H9 (cell line): ENCODE measurements around the gene SLCO2A1. TPM values are rescaled to one million over a fixed set of nuclear protein-coding genes. Genes with fewer than 3 reads are reported as not detected.

Experiments
- DNase-seq: peaks from one replicate; pipeline ENCODE4 v3.0.0-alpha.2; 2017
- H2AFZ ChIP-seq: one replicate; pipeline ENCODE4 v1.6.1; 2013; ENCODE audit warnings: mild to moderate bottlenecking, low read length, control low read depth, moderate library complexity
- H2AK5ac ChIP-seq: 2 replicates; pipeline ENCODE4 v1.6.1; 2013; ENCODE audit warnings: low read length, control low read depth, mixed read lengths; ENCODE audit not compliant: insufficient read length
- H2BK120ac ChIP-seq: one replicate; pipeline ENCODE4 v1.6.1; 2013; ENCODE audit warnings: low read depth, mild to moderate bottlenecking, low read length, control low read depth, inconsistent platforms; ENCODE audit not compliant: poor library complexity, severe bottlenecking
- H2BK12ac ChIP-seq: 2 replicates; pipeline ENCODE4 v1.6.1; 2013; ENCODE audit warnings: low read length, control low read depth, mixed read lengths, low read depth; ENCODE audit not compliant: insufficient read length
- H2BK15ac ChIP-seq: 2 replicates; pipeline ENCODE4 v1.6.1; 2013; ENCODE audit warnings: low read depth, low read length, control low read depth
- H2BK20ac ChIP-seq: one replicate; pipeline ENCODE4 v1.6.1; 2013; ENCODE audit warnings: low read depth, mild to moderate bottlenecking, low read length, control low read depth, inconsistent platforms; ENCODE audit not compliant: poor library complexity, severe bottlenecking
- H2BK5ac ChIP-seq: 2 replicates; pipeline ENCODE4 v1.6.1; 2013; ENCODE audit warnings: low read length, control low read depth, mixed read lengths; ENCODE audit not compliant: insufficient read length
- H3K14ac ChIP-seq: 2 replicates; pipeline ENCODE4 v1.6.1; 2013; ENCODE audit warnings: low read length, control low read depth; ENCODE audit not compliant: insufficient read depth
- H3K18ac ChIP-seq: 2 replicates; pipeline ENCODE4 v1.6.1; 2013; ENCODE audit warnings: low read depth, mild to moderate bottlenecking, mixed read lengths, low read length, control low read depth; ENCODE audit not compliant: insufficient read length
- H3K23ac ChIP-seq: 2 replicates; pipeline ENCODE4 v1.6.1; 2013; ENCODE audit warnings: low read length, control low read depth, mixed read lengths, low read depth; ENCODE audit not compliant: insufficient read length
- H3K23me2 ChIP-seq: 2 replicates; pipeline ENCODE4 v1.6.1; 2013; ENCODE audit warnings: low read depth, mild to moderate bottlenecking, mixed read lengths, low read length, control low read depth; ENCODE audit not compliant: insufficient read length, poor library complexity, severe bottlenecking
- H3K27ac ChIP-seq: 2 replicates; pipeline ENCODE4 v1.5.1; 2013; ENCODE audit warnings: low read length, control low read depth, mixed read lengths, low read depth; ENCODE audit not compliant: insufficient read length
- H3K27me3 ChIP-seq: 2 replicates; pipeline ENCODE4 v1.6.1; 2013; ENCODE audit warnings: low read length, control low read depth, inconsistent platforms; ENCODE audit not compliant: insufficient read depth
- H3K4ac ChIP-seq: 2 replicates; pipeline ENCODE4 v1.6.1; 2013; ENCODE audit warnings: low read depth, mild to moderate bottlenecking, control low read depth, inconsistent platforms, low read length, moderate library complexity
- H3K4me1 ChIP-seq: 2 replicates; pipeline ENCODE4 v1.6.1; 2013; ENCODE audit warnings: low read length, control low read depth, inconsistent platforms; ENCODE audit not compliant: insufficient read depth
- H3K4me2 ChIP-seq: 2 replicates; pipeline ENCODE4 v1.6.1; 2013; ENCODE audit warnings: low read length, control low read depth, mixed read lengths; ENCODE audit not compliant: insufficient read length, insufficient read depth
- H3K56ac ChIP-seq: 2 replicates; pipeline ENCODE4 v1.6.1; 2013; ENCODE audit warnings: low read depth, mild to moderate bottlenecking, mixed read lengths, low read length, control low read depth; ENCODE audit not compliant: insufficient read length
- H3K79me1 ChIP-seq: 2 replicates; pipeline ENCODE4 v1.6.1; 2013; ENCODE audit warnings: low read depth, mild to moderate bottlenecking, moderate library complexity, low read length, control low read depth, inconsistent platforms; ENCODE audit not compliant: insufficient read depth, poor library complexity, severe bottlenecking
- H3K79me2 ChIP-seq: 2 replicates; pipeline ENCODE4 v1.6.1; 2013; ENCODE audit warnings: low read length, control low read depth, inconsistent platforms; ENCODE audit not compliant: insufficient read depth
- H3K9ac ChIP-seq: 2 replicates; pipeline ENCODE4 v1.6.1; 2013; ENCODE audit warnings: low read length, control low read depth, mixed read lengths; ENCODE audit not compliant: insufficient read length; ENCODE audit errors: extremely low read depth
- H3K9me3 ChIP-seq: one replicate; pipeline ENCODE4 v1.6.1; 2013; ENCODE audit warnings: low read depth, low read length, inconsistent platforms; ENCODE audit not compliant: control insufficient read depth
- H3T11ph ChIP-seq: one replicate; pipeline ENCODE4 v1.6.1; 2013; ENCODE audit warnings: mild to moderate bottlenecking, low read length, control low read depth, inconsistent platforms
- H4K20me1 ChIP-seq: one replicate; pipeline ENCODE4 v1.6.1; 2013; ENCODE audit not compliant: control insufficient read depth, insufficient read length, insufficient read depth
- H4K5ac ChIP-seq: 2 replicates; pipeline ENCODE4 v1.6.1; 2013; ENCODE audit warnings: low read depth, mild to moderate bottlenecking, mixed read lengths, low read length, control low read depth; ENCODE audit not compliant: insufficient read length
- H4K8ac ChIP-seq: replicated peaks from 2 replicates; pipeline ENCODE4 v1.6.1; 2013; ENCODE audit warnings: low read length, control low read depth, mixed read lengths, low read depth; ENCODE audit not compliant: insufficient read length
- H4K91ac ChIP-seq: 2 replicates; pipeline ENCODE4 v1.6.1; 2013; ENCODE audit warnings: low read depth, mild to moderate bottlenecking, moderate library complexity, mixed read lengths, low read length, control low read depth; ENCODE audit not compliant: insufficient read length
- H3K27ac Mint-ChIP-seq, 3 experiments: 2 replicates in 2 of 3; 3 replicates in 1 of 3; pipeline ENCODE4 v1.8.0; 2020 to 2021; ENCODE audit warnings: mixed read lengths in 3 of 3, mild to moderate bottlenecking in 1 of 3, moderate library complexity in 1 of 3
- H3K27me3 Mint-ChIP-seq: 2 replicates; pipeline ENCODE4 v1.8.0; 2021; ENCODE audit warnings: low read depth, mild to moderate bottlenecking, moderate library complexity, mixed read lengths
- H3K36me3 Mint-ChIP-seq, 3 experiments: 2 replicates in 2 of 3; 3 replicates in 1 of 3; pipeline ENCODE4 v1.8.0; 2020 to 2021; ENCODE audit warnings: low read depth in 3 of 3, mixed read lengths in 3 of 3; ENCODE audit not compliant: insufficient read depth in 1 of 3
- H3K4me1 Mint-ChIP-seq, 2 experiments: 2 replicates each; pipeline ENCODE4 v1.8.0; 2020; ENCODE audit warnings: mixed read lengths in 2 of 2
- H3K4me3 Mint-ChIP-seq, 2 experiments: 2 replicates in 1 of 2; 3 replicates in 1 of 2; pipeline ENCODE4 v1.8.0; 2020 to 2021; ENCODE audit warnings: mild to moderate bottlenecking in 2 of 2, mixed read lengths in 2 of 2, moderate library complexity in 1 of 2
- H3K9me3 Mint-ChIP-seq, 2 experiments: 2 replicates in 1 of 2; 3 replicates in 1 of 2; pipeline ENCODE4 v1.8.0; 2020; ENCODE audit warnings: mild to moderate bottlenecking in 2 of 2, mixed read lengths in 2 of 2, moderate library complexity in 1 of 2
- CTCF ChIP-seq: fragments of 200-600 bp; sonication (generic); conservative IDR thresholded peaks from 3 replicates; pipeline ENCODE4 v1.8.0; 2021; ENCODE audit warnings: antibody characterized with exemption, mild to moderate bottlenecking
- WGBS: extraction: QIAGEN DNeasy Blood & Tissue Kit; methylation state at CpG from one replicate; pipeline ENCODE4 v1.1.7; 2013; ENCODE audit warnings: missing lambda C conversion rate, low lambda C conversion rate, mixed read lengths; ENCODE audit not compliant: insufficient read length; ENCODE audit errors: extremely low coverage; 5-methylcytosine and 5-hydroxymethylcytosine counted together
- total RNA-seq: library from RNA; stranded (reverse); gene quantifications from 2 replicates; pipeline ENCODE4 v1.2.1, GENCODE V29; 2021

The SLCO2A1 gene
- total RNA-seq, 1 experiment from 2014 or later, result 0.98 TPM

- H4K20me1 ChIP-seq, result no peaks in the 10 kb centered on the region
- H3K79me1 ChIP-seq, result no peaks in the 10 kb centered on the region
- Mint-ChIP-seq H3K9me3 (peaks cover 5% of the 10 kb centered on the region in 2 experiments; a peak in 4 of 5 replicates), H3K4me3 (no peak overlapping the region; a peak in 1 of 5 replicates), H3K27me3 (peaks cover 8% of the 10 kb centered on the region), H3K4me1 (peaks cover 8 to 9% of the 10 kb centered on the region in 2 experiments), H3K27ac (no peak overlapping the region), H3K36me3 (peaks cover 2 to 11% (median 9%) of the 10 kb centered on the region in 3 experiments; a peak in 6 of 7 replicates)
- no peak overlapping the region for H2BK20ac ChIP-seq
- H3K4me2 ChIP-seq, result no peak overlapping the region
- H3K56ac ChIP-seq, result no peak overlapping the region
- no peaks in the 10 kb centered on the region for H3K79me2 ChIP-seq
- H3K4ac ChIP-seq, result no peak overlapping the region
- no peak overlapping the region for H2BK15ac ChIP-seq
- H2AFZ ChIP-seq, result no peak overlapping the region
- no peaks in the 10 kb centered on the region for H3K4me1 ChIP-seq
- H2BK5ac ChIP-seq, result no peak overlapping the region
- H2BK120ac ChIP-seq, result no peak overlapping the region
- no peak overlapping the region for H3T11ph ChIP-seq
- H3K27ac ChIP-seq, result no peak overlapping the region
- no peak overlapping the region for H2BK12ac ChIP-seq
- no peak for TF ChIP-seq CTCF
- H4K5ac ChIP-seq, result no peak overlapping the region
- H3K23me2 ChIP-seq, result no peaks in the 10 kb centered on the region
- H3K23ac ChIP-seq, result no peak overlapping the region
- H4K91ac ChIP-seq, result no peak overlapping the region
- no peak overlapping the region for H3K14ac ChIP-seq
- H2AK5ac ChIP-seq, result no peak overlapping the region
- no peaks in the 10 kb centered on the region for H3K9me3 ChIP-seq
- no peak overlapping the region for H4K8ac ChIP-seq
- H3K27me3 ChIP-seq, result no peaks in the 10 kb centered on the region
- no peak for DNase-seq
- H3K18ac ChIP-seq, result no peak overlapping the region
- no CpG with 5 or more reads among the region's 8 CpGs for WGBS
- H3K9ac ChIP-seq, result no peak overlapping the region
These were observed 56.3 kb downstream of the SLCO2A1 start for GRCh38 chr3:133973249-133973980.
